HT1080 (cell line): ENCODE measurements around the gene OXSR1. TPM values are rescaled to one million over a fixed set of nuclear protein-coding genes. Genes with fewer than 3 reads are reported as not detected.
"Not testable (repeated sequence)": the region's sequence is repeated elsewhere in the genome, so short reads cannot be mapped to it uniquely, and the experiment has no call there.

Experiments used
- DNase-seq: peaks from one replicate; pipeline ENCODE4 v3.0.0-alpha.2; 2015; ENCODE audit warnings: low read depth
- total RNA-seq: library from RNA; depleted of rRNA; stranded (reverse); fragments of >200 nt; shearing (Covaris generic); gene quantifications from 2 replicates; pipeline ENCODE4 v1.2.3, GENCODE V29; 2014

The OXSR1 gene
- total RNA-seq, 1 experiment from 2014 or later = 35.6 TPM

DNA sequence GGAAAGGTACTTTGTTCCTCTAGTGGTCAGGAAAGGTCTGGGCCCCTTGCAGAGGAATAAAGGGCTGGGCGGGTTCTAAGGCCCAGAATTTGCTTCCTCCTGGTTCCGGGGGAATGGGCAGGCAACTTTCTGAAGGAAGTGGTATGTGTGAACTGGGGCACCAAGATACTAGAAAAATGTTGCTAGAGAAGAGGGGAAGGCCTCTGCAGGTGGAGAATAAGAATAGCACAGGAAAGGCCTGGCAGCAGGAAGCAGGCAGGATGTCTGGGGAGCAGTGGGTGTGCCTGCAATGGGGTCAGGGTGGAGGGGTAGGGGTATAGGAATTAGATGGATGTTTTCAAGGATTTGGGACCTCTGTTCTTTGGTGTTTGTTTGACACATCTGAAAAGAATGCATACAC lies 102.3 kb downstream of the OXSR1 start:
- no peak for DNase-seq

DNA sequence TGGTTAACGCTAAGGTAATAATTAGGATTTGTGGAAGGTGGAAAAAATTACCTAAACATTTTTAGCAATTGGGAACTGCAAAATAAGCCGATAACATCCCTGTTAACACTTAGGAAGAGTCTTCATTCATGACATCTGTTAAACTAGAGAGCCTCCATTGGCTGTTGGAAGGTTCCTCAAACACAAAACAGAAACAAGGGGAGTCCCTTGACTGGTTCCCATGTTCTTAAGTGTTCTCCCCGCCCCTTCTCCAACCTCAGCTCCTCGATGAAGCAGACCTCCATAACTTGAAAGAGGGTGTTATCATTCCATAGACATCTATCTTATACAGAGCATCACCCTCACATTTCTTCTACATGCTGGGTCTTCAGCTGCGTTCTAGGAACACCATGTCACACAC lies 102.8 kb downstream of the OXSR1 start:
- DNase-seq = no peak

DNA sequence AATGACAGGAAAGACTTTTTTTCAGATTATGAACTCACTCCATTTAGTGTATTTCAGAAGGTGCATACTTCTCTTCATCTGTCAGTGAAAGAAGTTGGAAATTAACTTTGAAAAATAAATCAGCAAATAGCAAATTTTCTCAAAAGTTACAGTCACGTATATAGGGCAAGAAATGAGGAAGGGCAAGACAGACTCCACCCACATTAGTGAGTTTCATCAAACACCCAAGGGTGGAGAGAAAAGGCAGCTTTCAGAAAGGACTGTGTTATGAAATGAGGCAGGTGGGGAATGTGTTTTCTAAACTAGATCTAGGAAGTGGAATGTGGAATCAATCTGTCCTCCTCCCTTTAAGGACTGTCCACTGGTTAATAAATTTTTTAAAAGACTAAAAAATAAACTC lies 103.2 kb downstream of the OXSR1 start:
- no peak for DNase-seq

DNA sequence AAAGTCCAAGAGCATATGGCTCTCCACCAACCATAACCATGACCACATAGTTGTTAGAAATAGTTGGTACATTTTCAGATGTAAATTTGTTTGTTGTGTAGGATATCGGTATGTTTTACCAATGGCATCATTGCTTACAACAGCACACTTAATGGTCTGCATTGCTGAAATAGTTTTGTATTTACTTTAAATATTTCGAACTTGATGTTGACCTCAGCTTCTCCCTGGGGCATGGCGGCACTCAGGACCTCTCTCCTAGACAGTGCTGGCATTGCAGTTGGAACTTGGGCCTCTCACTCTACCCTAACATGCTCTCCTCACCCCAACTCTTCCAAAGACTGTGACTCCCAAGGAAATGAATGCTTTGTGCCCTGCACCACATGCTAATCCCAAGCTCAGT lies 105.3 kb downstream of the OXSR1 start:
- DNase-seq = no peak

DNA sequence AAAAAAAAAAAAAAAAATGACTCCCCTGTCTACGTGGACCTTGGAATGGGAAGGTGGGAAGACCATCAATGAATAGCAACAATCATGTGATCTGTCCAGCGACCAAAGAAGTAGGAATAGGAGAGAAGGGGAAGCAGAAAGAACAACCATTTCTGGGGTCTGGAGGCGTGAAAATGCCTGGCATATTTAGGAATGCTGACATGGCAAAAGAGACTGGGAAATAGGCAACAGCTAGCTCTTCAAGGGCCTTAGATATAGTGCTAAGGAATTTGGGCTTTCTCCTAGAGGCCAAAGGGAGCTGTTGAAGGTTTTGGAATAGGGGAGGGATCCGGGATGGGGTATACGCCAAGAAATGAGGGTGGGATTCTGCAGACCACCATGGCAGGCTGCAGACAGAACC lies 106.2 kb downstream of the OXSR1 start:
- DNase-seq = no peak

DNA sequence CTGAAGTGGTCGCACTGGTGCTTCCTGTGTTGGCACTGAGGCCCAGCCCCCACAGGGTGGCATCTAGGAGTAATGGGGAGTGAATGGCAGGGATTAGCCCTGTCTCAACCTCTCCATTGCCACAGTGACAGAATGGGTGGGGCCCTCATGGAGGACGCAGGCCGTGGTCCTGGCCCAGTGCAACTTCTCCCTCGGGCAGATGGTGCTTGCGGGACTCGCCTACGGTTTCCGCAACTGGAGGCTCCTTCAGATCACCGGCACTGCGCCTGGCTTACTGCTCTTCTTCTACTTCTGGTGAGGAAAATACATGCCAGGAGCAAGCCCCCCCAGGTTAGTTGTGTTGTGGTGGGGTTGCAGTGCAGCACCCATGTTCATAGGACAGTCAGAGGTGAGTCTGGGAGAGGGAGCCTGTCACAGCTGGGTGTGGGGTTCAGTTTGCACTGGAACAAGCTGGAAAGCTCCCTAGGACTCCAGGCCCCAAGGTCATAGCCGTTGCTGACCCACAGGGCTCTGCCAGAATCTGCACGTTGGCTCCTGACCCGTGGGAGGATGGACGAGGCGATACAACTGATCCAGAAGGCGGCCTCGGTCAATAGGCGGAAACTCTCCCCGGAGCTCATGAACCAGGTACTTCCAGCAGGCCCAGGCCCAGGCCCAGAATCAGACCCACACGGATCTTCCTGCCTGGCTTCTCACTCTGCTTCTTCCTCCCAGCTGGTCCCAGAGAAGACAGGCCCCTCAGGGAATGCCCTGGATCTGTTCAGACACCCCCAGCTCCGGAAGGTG lies 109.7 kb downstream of the OXSR1 start:
- no peak for DNase-seq

DNA sequence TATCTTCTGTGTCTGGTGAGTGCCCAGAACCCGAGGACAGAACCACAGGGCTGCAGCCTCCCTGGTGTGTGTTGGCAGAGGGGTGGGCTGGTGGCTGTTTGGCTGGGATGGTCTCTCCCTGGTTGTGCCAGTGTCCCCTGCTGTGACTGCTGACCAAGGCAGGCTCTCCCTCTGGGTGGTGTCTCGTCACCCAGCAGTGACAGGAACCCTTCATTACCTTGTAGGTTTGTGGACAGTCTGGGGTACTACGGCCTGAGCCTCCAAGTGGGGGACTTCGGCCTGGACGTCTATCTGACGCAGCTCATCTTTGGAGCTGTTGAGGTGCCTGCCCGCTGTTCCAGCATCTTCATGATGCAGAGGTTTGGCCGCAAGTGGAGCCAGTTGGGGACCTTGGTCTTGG lies 110.3 kb downstream of the OXSR1 start:
- DNase-seq = no peak

DNA sequence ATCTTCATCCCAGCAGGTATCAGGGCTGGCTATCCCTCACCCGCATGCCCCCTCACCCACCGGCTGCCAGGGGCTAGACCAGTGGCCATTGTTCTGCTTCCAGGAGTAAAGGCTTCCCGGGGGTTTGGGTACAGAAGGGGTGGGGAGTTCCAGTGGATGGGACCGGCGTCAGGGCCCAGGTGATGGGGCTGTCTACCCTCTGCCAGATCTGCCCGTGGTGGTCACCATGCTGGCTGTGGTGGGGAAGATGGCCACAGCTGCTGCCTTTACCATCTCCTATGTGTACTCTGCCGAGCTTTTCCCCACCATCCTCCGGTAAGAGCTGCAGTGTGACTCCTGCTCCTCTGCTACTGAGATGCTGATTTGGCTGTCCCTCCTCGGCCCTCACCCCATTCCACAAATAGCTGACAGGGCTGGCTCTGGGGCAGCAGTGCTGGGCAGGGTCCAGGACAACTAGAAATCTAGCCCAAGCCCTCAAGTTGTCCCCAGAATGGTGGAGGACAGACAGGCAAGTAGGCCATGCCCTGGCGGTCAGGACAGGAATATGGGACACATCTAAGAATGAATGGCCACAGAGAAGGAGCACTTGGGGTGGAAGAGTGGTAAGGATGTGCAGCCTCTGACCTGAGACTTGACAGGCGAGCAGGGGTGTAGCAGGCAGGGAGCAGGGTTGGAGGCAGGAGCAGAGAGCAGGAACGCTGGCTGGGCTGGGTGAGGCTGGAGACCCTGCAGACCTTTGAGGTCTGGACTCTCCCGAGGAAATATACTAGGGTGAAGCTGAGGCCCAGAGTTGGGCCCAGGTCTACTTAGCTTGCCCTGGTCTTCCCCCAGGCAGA lies 111.0 kb downstream of the OXSR1 start:
- DNase-seq = no peak

DNA sequence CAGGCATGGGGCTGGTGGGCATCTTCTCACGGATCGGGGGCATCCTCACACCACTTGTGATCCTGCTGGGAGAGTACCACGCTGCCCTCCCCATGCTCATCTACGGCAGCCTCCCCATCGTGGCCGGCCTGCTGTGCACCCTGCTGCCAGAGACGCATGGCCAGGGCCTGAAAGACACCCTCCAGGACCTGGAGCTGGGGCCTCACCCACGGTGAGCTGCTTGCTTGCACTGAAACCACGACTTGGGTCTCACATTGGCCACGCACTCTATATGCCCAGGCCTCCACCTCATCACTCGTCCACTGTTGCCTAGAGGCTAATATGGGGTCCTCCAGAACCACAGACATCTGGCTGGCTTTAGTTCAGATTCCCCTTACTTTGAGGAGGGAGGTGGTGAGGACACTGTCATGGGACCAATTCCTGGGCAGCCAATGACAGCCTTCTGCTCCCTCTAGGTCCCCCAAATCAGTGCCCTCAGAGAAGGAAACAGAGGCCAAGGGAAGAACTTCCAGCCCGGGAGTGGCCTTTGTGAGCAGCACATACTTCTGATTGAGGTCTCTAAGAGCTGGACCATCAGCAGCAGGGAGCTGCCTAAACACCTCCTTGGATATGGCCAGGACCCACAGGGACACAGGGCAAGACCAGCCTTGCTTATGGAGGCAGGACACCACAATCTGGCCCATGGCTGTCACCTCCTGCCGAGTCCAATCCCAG lies 111.7 kb downstream of the OXSR1 start:
- DNase-seq = no peak

DNA sequence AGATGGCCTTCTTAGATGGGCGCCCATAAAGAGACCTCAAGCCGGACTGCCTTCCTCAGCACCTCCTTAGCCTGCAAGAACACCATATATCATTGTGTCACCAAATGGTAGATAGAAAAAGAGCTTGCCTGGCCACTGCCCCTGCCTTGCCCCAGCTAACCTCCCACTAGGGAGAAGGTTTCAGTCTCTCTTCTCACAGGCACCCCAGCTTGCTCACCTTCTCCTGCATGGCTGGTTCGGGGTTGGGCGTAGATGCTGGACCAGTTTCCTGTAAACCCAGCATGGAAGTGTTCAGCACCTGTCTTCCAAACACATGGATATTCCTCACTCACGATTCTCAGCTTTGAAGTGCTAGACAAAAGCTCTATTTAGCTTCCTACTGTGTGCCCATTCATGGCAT lies 113.5 kb downstream of the OXSR1 start:
- no peak for DNase-seq

DNA sequence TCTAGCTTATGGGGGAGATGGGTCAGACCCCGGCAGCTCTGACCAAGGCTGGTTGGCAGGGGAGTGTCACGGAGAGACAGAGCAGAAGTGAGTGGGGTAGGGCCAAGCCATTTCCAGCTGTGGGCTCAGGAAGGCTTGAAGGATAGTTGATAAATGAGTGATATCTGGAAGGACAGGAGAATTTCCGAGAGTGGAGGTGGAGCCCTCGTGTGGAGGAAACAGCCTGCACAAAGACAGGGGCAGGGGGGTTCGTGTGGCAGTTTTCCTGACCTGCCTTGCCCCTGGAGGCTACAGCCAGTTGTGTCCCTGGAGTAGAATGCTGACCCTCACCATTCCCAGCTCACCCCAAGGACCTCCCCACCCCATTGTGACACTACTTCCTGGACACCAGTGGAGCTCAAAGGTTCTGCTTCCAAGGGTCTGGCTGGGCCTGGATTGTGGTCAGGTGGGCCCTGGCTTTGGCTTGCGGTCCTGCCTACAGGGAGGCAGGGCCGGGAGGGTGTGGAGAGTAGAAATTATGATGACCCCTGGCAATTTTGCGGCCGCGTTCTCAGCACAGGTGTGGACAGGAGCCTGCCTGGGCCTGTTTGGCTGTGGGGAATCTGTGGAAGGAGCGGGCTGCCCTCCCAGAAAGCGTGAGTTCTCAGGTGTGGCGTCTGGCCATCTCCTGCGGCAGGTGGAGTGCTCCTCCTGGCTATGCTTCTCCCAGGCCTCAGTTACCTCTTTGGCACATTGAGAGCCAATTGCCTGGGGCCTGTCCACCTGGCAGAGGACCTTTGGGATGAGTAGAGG lies 116.8 kb downstream of the OXSR1 start, which contains the start of gene SLC22A14:
Gene SLC22A14, plus strand, starts transcription at position 400 of the 792 bp plus-strand sequence. CDS start 23,733 bp downstream, outside the sequence.
- DNase-seq = no peak

DNA sequence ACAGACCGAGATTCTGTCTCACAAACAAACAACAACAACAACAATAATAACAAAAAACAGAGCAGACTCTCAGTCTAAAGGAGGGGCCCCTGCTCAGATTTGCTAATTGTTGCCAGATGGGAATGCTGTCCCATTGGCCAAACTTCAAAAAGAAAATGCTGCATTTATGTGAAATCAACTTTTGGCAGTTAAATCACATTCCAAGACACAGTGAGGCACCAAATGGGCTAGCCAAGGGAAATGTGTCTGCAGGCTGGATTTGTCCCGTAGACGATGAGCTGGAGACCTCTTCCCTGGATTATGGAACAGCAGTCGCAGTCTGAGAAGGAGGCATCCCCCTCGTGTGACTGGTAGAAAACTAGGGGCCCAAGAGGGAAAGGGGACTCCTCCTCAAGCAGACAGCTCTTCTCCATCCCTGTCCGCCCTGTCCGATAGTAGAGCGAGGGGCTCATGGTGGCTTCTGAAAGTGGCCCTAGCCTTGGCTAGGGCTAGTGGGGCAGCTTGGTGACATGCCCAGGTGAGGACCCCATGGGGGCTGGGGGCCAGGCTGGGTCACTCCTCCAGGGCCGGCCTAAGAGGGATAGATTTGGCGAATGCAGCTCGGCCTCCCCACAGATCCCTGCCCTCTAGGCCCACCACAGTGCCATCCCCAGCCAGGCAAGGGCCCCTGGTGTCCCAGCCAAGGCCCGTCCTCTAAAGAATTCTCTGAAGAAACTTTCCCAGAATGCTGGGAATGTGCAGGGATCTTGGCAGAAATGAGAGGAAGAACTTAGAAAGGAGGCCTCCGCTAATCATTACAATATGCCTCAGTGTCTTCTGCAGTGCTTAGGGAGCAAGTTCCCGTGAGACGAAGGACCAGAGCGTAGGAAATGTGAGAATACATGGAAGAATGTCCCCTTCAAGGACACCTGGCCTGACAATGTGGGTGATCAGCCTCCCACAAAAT lies 118.7 kb downstream of the OXSR1 start:
- DNase-seq = no peak

DNA sequence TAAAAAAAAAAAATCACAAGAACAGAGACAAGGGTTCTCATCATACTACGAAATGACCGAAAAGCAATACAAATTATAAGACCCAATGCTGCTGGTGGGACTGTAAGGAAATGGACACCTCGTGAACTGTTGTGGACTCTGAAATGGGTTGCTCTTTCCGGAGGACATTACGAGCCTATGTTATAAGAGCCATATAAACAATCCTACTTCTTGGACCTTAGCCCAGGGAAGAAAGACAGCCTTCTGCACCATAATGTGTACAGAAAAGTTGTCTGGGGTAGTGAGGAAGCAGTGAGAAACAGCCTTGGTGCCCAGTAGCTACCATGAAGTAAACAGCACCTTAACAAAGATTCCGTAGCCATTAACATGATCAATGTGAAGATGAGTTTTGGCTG lies 119.4 kb downstream of the OXSR1 start:
- no peak for DNase-seq

DNA sequence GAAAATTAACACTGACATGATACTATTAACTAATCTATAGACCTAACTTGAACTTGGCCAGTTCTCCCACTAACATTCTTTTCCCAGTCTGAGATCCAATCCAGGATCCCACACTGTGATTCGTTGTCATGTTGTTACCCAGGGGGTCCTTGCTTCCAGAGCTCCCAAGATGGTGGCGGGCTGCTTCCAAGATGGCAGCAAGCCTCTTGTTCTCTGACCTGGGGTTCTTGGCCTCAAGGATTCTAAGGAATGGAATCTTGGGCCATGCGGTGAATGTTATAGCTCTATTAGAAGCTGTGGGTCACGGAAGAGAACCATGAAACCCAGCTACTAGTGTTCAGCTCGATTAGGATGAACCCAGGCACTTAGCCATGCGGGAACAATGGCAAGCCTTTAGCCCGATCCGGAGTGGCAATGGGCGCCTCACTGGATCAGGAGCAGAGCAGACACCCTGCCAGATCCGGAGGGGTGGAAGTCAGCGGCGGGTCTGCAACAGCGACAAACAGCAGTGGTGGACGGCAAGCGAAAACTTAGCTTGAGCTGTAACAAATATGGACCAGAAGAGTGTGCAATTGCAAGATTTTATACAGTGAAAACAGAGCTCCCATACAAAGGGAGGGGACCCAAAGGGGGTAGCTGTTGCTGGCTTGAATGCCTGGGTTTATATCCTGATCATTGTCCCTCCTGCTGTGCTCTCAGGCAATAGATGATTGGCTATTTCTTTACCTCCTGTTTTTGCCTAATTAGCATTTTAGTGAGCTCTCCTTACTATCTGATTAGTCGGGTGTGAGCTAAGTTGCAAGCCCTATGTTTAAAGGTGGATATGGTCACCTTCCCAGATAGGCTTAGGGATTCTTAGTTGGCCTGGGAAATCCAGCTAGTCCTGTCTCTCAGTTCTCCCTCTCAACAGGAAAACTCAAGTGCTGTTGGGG lies 124.2 kb downstream of the OXSR1 start:
- not testable (repeated sequence) for DNase-seq

DNA sequence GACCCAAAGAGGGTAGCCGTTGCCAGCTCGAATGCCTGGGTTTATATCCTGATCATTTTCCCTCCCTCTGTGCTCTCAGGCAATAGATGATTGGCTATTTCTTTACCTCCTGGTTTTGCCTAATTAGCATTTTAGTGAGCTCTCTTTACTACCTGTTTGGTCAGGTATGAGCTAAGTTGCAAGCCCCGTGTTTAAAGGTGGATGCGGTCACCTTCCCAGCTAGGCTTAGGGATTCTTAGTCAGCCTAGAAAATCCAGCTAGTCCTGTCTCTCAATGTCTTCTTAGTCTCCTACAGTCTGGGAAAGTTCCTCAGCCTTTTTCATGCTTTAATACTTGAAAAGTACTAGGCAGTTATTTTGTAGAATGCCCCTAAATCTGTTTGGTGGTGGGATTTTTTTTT lies 131.7 kb downstream of the OXSR1 start:
- not testable (repeated sequence) for DNase-seq

DNA sequence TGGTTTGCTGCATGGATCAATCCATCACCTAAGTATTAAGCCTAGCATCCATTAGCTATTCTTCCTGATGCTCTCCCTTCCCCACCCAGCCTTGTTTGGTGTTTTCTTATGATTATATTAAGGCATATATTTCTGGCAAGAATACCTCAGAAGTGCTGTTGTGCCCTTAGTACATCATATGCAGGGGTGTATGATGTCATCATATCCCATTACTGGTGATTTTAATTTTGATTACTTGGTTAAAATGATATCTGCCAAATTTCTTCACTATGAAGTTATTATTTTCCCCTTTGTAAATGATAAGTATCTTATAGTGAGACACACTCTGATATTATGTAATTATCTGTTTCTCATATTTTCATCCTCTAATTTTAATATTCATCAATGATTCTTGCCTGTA lies 132.2 kb downstream of the OXSR1 start:
- no peak for DNase-seq

DNA sequence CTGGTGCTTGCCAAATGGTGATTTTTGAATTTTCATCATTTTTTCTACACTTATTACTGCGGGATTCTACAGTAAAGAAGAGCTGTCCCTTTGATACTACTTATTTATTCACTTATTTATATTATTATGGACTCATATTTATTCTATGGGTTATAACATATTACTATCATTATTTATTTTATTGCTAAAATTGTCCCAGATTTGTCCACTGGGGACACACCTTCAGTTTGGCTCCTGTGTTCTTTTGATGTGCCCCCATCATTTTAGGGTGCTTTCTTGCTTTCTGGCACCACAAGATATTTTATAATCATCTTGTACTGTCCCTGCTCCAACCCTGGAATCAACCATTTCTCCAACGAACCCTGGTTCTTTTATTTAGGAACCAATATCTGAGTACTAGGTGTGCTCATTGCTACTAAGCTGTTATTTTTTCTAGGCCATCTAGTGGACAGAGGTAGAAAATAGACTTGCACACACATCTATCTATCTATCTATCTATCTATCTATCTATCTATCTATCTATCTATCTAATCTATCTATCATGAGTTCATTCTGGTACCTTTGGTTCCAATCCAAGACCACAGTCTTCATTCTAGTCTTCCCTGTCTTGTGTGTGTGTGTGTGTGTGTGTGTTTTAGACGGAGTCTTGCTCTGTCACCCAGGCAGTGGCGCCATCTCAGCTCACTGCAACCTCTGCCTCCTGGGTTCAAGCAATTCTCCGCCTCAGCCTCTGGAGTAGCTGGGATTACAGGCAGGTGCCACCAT lies 132.8 kb downstream of the OXSR1 start:
- DNase-seq = peak; percentile 17
